Measurements from ENCODE around the gene INSIG1. TPM values are rescaled to one million over a fixed set of nuclear protein-coding genes. Genes with fewer than 3 reads are reported as not detected.

Gene INSIG1
- total RNA-seq, 1 donor from 2014 or later, result 55.7 TPM

DNA sequence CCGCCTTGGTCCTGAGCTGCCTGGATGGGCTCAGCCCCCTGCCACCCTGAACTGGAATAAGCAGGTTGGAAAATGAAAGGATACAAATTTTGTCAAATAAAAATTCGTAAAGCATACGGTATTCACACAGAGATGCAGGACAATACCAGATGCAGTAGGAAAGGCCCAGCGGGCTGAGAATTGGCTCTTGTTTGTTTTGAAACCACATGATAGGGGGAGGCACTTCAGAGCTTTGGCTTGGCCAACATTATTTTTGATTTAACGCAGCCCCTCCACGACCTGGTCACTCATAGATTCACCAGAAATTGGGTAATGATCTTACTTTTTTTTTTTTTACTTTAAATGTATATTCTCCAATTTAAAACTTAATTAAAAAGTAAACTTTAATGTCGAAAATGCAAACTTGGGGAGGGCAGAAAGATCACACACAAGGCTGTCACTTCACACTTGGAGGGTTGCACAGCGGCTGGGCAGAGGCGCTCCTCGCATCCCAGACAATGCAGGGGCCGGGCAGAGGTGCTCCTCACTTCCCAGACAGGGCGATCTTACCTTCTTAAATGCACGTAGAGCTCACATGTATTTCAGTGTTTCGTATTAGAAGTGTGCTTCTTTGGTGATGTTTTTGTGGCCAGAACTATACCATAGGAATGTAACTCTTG, 17.8 kb upstream of the INSIG1 start:
- FAIRE-seq, result no peak
- Mint-ChIP-seq H3K36me3 (ENCODE audit: low read depth, unreplicated experiment) (no peaks in the 10 kb centered on the region), H3K27me3 (ENCODE audit: low read depth, unreplicated experiment) (peaks cover 24% of the 10 kb centered on the region), H3K4me3 (ENCODE audit: unreplicated experiment) (no peak overlapping the region), H3K27ac (ENCODE audit: unreplicated experiment) (no peak overlapping the region), H3K4me1 (ENCODE audit: low read depth, unreplicated experiment) (peaks cover 6% of the 10 kb centered on the region), H3K9me3 (ENCODE audit: unreplicated experiment) (no peaks in the 10 kb centered on the region)
- H2AFZ ChIP-seq (ENCODE audit: low read depth, low read length), result no peak overlapping the region
- TF ChIP-seq EZH2 (IDR thresholded peaks at IDR 0.05; ENCODE audit: insufficient read depth, low read length), result no peak
- TF ChIP-seq, protein P1, sequence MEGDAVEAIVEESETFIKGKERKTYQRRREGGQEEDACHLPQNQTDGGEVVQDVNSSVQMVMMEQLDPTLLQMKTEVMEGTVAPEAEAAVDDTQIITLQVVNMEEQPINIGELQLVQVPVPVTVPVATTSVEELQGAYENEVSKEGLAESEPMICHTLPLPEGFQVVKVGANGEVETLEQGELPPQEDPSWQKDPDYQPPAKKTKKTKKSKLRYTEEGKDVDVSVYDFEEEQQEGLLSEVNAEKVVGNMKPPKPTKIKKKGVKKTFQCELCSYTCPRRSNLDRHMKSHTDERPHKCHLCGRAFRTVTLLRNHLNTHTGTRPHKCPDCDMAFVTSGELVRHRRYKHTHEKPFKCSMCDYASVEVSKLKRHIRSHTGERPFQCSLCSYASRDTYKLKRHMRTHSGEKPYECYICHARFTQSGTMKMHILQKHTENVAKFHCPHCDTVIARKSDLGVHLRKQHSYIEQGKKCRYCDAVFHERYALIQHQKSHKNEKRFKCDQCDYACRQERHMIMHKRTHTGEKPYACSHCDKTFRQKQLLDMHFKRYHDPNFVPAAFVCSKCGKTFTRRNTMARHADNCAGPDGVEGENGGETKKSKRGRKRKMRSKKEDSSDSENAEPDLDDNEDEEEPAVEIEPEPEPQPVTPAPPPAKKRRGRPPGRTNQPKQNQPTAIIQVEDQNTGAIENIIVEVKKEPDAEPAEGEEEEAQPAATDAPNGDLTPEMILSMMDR (IDR thresholded peaks at IDR 0.05; ENCODE audit: insufficient read depth, low read depth, low read length), result no peak
- peaks cover 3% of the 10 kb centered on the region for H3K4me1 ChIP-seq (ENCODE audit: insufficient read depth, low read length)
- H3K9ac ChIP-seq (ENCODE audit: low read length), result no peak overlapping the region
- H3K4me2 ChIP-seq (ENCODE audit: low read length), result no peak overlapping the region
- no peak for DNase-seq (ENCODE audit: low read depth)
- H3K79me2 ChIP-seq (ENCODE audit: insufficient read depth, low read length), result no peaks in the 10 kb centered on the region
- H3K9me3 ChIP-seq (ENCODE audit: insufficient read depth, low read depth, low read length), result no peaks in the 10 kb centered on the region
- no peaks in the 10 kb centered on the region for H3K36me3 ChIP-seq (ENCODE audit: insufficient read depth, low read length)
- H4K20me1 ChIP-seq (ENCODE audit: insufficient read depth, low read length), result no peaks in the 10 kb centered on the region
- no peak overlapping the region for H3K27ac ChIP-seq (ENCODE audit: low read depth, low read length)
- H3K4me3 ChIP-seq (ENCODE audit: insufficient read depth, low read depth, low read length), result no peak overlapping the region
- H3K27me3 ChIP-seq (ENCODE audit: insufficient read depth, low read length), result peaks cover 3% of the 10 kb centered on the region

DNA sequence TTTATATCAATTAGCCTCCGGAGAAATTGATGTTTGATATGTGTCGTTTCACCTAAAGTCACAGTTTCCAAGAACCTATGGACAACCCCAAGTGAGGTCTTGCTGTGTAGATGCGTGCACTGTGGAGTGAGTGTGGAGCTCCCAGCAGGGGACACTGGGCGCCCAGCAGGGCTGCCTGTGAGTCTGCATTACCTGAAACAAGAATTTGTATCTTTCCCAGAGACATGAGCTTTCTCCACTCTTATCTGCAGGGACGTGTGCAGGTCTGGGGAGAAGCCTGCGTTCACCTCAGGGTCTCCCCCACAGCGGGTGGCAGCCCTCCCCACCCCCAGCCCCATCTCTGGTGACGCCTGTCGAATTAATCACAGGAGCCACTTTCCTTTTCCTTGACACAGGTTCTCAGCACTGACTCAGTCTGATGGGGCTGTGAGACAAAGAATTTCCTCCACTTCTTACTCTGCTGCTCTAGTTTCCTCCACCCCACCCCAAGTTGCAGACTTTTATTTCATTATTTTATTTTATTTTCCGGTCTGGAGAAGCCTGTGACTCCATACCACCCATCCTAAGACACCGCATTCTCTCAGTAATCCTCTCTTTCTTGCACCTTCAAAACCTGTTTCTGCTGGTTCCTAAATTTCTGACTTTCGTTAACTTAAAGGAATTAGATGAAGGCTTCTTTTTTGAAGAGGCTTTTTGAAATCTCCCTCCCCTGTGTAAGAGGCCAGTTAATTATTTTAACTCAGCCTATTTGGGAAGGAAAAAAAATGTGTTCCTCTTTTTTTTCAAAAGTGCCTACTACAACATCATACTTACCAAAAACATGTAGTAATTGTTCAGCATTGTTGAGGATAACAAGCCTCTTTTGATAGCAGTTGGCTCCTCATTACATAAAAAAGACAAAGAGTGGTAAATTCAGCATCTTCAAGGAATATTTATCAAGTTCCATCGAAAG, 17.0 kb upstream of the INSIG1 start:
- no peaks in the 10 kb centered on the region for H4K20me1 ChIP-seq (ENCODE audit: insufficient read depth, low read length)
- H3K9ac ChIP-seq (ENCODE audit: low read length), result no peak overlapping the region
- H3K4me2 ChIP-seq (ENCODE audit: low read length), result no peak overlapping the region
- Mint-ChIP-seq H3K4me1 (ENCODE audit: low read depth, unreplicated experiment) (peaks cover 6% of the 10 kb centered on the region), H3K9me3 (ENCODE audit: unreplicated experiment) (peaks cover 3% of the 10 kb centered on the region), H3K27me3 (ENCODE audit: low read depth, unreplicated experiment) (peaks cover 29% of the 10 kb centered on the region), H3K36me3 (ENCODE audit: low read depth, unreplicated experiment) (no peaks in the 10 kb centered on the region), H3K4me3 (ENCODE audit: unreplicated experiment) (no peak overlapping the region), H3K27ac (ENCODE audit: unreplicated experiment) (no peak overlapping the region)
- H3K4me3 ChIP-seq (ENCODE audit: insufficient read depth, low read depth, low read length), result no peak overlapping the region
- FAIRE-seq, result no peak
- no peak overlapping the region for H3K27ac ChIP-seq (ENCODE audit: low read depth, low read length)
- peaks cover 8% of the 10 kb centered on the region for H3K27me3 ChIP-seq (ENCODE audit: insufficient read depth, low read length)
- peaks cover 3% of the 10 kb centered on the region for H3K4me1 ChIP-seq (ENCODE audit: insufficient read depth, low read length)
- no peak overlapping the region for H2AFZ ChIP-seq (ENCODE audit: low read depth, low read length)
- no peaks in the 10 kb centered on the region for H3K36me3 ChIP-seq (ENCODE audit: insufficient read depth, low read length)
- no peaks in the 10 kb centered on the region for H3K9me3 ChIP-seq (ENCODE audit: insufficient read depth, low read depth, low read length)
- no peak for TF ChIP-seq EZH2 (IDR thresholded peaks at IDR 0.05; ENCODE audit: insufficient read depth, low read length)
- TF ChIP-seq, protein P1 (IDR thresholded peaks at IDR 0.05; ENCODE audit: insufficient read depth, low read depth, low read length), result no peak
- DNase-seq (ENCODE audit: low read depth), result no peak
- no peaks in the 10 kb centered on the region for H3K79me2 ChIP-seq (ENCODE audit: insufficient read depth, low read length)

Measured in astrocyte (in vitro differentiated cells and primary cell).